H9 (cell line): ENCODE measurements around the gene CCIN. TPM values are rescaled to one million over a fixed set of nuclear protein-coding genes. Genes with fewer than 3 reads are reported as not detected.

Source experiments
- DNase-seq: peaks from one replicate; pipeline ENCODE4 v3.0.0-alpha.2; 2017
- H2AFZ ChIP-seq: one replicate; pipeline ENCODE4 v1.6.1; 2013; ENCODE audit warnings: mild to moderate bottlenecking, low read length, control low read depth, moderate library complexity
- H2AK5ac ChIP-seq: 2 replicates; pipeline ENCODE4 v1.6.1; 2013; ENCODE audit warnings: low read length, control low read depth, mixed read lengths; ENCODE audit not compliant: insufficient read length
- H2BK120ac ChIP-seq: one replicate; pipeline ENCODE4 v1.6.1; 2013; ENCODE audit warnings: low read depth, mild to moderate bottlenecking, low read length, control low read depth, inconsistent platforms; ENCODE audit not compliant: poor library complexity, severe bottlenecking
- H2BK12ac ChIP-seq: 2 replicates; pipeline ENCODE4 v1.6.1; 2013; ENCODE audit warnings: low read length, control low read depth, mixed read lengths, low read depth; ENCODE audit not compliant: insufficient read length
- H2BK15ac ChIP-seq: 2 replicates; pipeline ENCODE4 v1.6.1; 2013; ENCODE audit warnings: low read depth, low read length, control low read depth
- H2BK20ac ChIP-seq: one replicate; pipeline ENCODE4 v1.6.1; 2013; ENCODE audit warnings: low read depth, mild to moderate bottlenecking, low read length, control low read depth, inconsistent platforms; ENCODE audit not compliant: poor library complexity, severe bottlenecking
- H2BK5ac ChIP-seq: 2 replicates; pipeline ENCODE4 v1.6.1; 2013; ENCODE audit warnings: low read length, control low read depth, mixed read lengths; ENCODE audit not compliant: insufficient read length
- H3K14ac ChIP-seq: 2 replicates; pipeline ENCODE4 v1.6.1; 2013; ENCODE audit warnings: low read length, control low read depth; ENCODE audit not compliant: insufficient read depth
- H3K18ac ChIP-seq: 2 replicates; pipeline ENCODE4 v1.6.1; 2013; ENCODE audit warnings: low read depth, mild to moderate bottlenecking, mixed read lengths, low read length, control low read depth; ENCODE audit not compliant: insufficient read length
- H3K23ac ChIP-seq: 2 replicates; pipeline ENCODE4 v1.6.1; 2013; ENCODE audit warnings: low read length, control low read depth, mixed read lengths, low read depth; ENCODE audit not compliant: insufficient read length
- H3K23me2 ChIP-seq: 2 replicates; pipeline ENCODE4 v1.6.1; 2013; ENCODE audit warnings: low read depth, mild to moderate bottlenecking, mixed read lengths, low read length, control low read depth; ENCODE audit not compliant: insufficient read length, poor library complexity, severe bottlenecking
- H3K27ac ChIP-seq: 2 replicates; pipeline ENCODE4 v1.5.1; 2013; ENCODE audit warnings: low read length, control low read depth, mixed read lengths, low read depth; ENCODE audit not compliant: insufficient read length
- H3K27me3 ChIP-seq: 2 replicates; pipeline ENCODE4 v1.6.1; 2013; ENCODE audit warnings: low read length, control low read depth, inconsistent platforms; ENCODE audit not compliant: insufficient read depth
- H3K4ac ChIP-seq: 2 replicates; pipeline ENCODE4 v1.6.1; 2013; ENCODE audit warnings: low read depth, mild to moderate bottlenecking, control low read depth, inconsistent platforms, low read length, moderate library complexity
- H3K4me1 ChIP-seq: 2 replicates; pipeline ENCODE4 v1.6.1; 2013; ENCODE audit warnings: low read length, control low read depth, inconsistent platforms; ENCODE audit not compliant: insufficient read depth
- H3K4me2 ChIP-seq: 2 replicates; pipeline ENCODE4 v1.6.1; 2013; ENCODE audit warnings: low read length, control low read depth, mixed read lengths; ENCODE audit not compliant: insufficient read length, insufficient read depth
- H3K56ac ChIP-seq: 2 replicates; pipeline ENCODE4 v1.6.1; 2013; ENCODE audit warnings: low read depth, mild to moderate bottlenecking, mixed read lengths, low read length, control low read depth; ENCODE audit not compliant: insufficient read length
- H3K79me1 ChIP-seq: 2 replicates; pipeline ENCODE4 v1.6.1; 2013; ENCODE audit warnings: low read depth, mild to moderate bottlenecking, moderate library complexity, low read length, control low read depth, inconsistent platforms; ENCODE audit not compliant: insufficient read depth, poor library complexity, severe bottlenecking
- H3K79me2 ChIP-seq: 2 replicates; pipeline ENCODE4 v1.6.1; 2013; ENCODE audit warnings: low read length, control low read depth, inconsistent platforms; ENCODE audit not compliant: insufficient read depth
- H3K9ac ChIP-seq: 2 replicates; pipeline ENCODE4 v1.6.1; 2013; ENCODE audit warnings: low read length, control low read depth, mixed read lengths; ENCODE audit not compliant: insufficient read length; ENCODE audit errors: extremely low read depth
- H3K9me3 ChIP-seq: one replicate; pipeline ENCODE4 v1.6.1; 2013; ENCODE audit warnings: low read depth, low read length, inconsistent platforms; ENCODE audit not compliant: control insufficient read depth
- H3T11ph ChIP-seq: one replicate; pipeline ENCODE4 v1.6.1; 2013; ENCODE audit warnings: mild to moderate bottlenecking, low read length, control low read depth, inconsistent platforms
- H4K20me1 ChIP-seq: one replicate; pipeline ENCODE4 v1.6.1; 2013; ENCODE audit not compliant: control insufficient read depth, insufficient read length, insufficient read depth
- H4K5ac ChIP-seq: 2 replicates; pipeline ENCODE4 v1.6.1; 2013; ENCODE audit warnings: low read depth, mild to moderate bottlenecking, mixed read lengths, low read length, control low read depth; ENCODE audit not compliant: insufficient read length
- H4K8ac ChIP-seq: replicated peaks from 2 replicates; pipeline ENCODE4 v1.6.1; 2013; ENCODE audit warnings: low read length, control low read depth, mixed read lengths, low read depth; ENCODE audit not compliant: insufficient read length
- H4K91ac ChIP-seq: 2 replicates; pipeline ENCODE4 v1.6.1; 2013; ENCODE audit warnings: low read depth, mild to moderate bottlenecking, moderate library complexity, mixed read lengths, low read length, control low read depth; ENCODE audit not compliant: insufficient read length
- H3K27ac Mint-ChIP-seq, 3 experiments: 2 replicates in 2 of 3; 3 replicates in 1 of 3; pipeline ENCODE4 v1.8.0; 2020 to 2021; ENCODE audit warnings: mixed read lengths in 3 of 3, mild to moderate bottlenecking in 1 of 3, moderate library complexity in 1 of 3
- H3K27me3 Mint-ChIP-seq: 2 replicates; pipeline ENCODE4 v1.8.0; 2021; ENCODE audit warnings: low read depth, mild to moderate bottlenecking, moderate library complexity, mixed read lengths
- H3K36me3 Mint-ChIP-seq, 3 experiments: 2 replicates in 2 of 3; 3 replicates in 1 of 3; pipeline ENCODE4 v1.8.0; 2020 to 2021; ENCODE audit warnings: low read depth in 3 of 3, mixed read lengths in 3 of 3; ENCODE audit not compliant: insufficient read depth in 1 of 3
- H3K4me1 Mint-ChIP-seq, 2 experiments: 2 replicates each; pipeline ENCODE4 v1.8.0; 2020; ENCODE audit warnings: mixed read lengths in 2 of 2
- H3K4me3 Mint-ChIP-seq, 2 experiments: 2 replicates in 1 of 2; 3 replicates in 1 of 2; pipeline ENCODE4 v1.8.0; 2020 to 2021; ENCODE audit warnings: mild to moderate bottlenecking in 2 of 2, mixed read lengths in 2 of 2, moderate library complexity in 1 of 2
- H3K9me3 Mint-ChIP-seq, 2 experiments: 2 replicates in 1 of 2; 3 replicates in 1 of 2; pipeline ENCODE4 v1.8.0; 2020; ENCODE audit warnings: mild to moderate bottlenecking in 2 of 2, mixed read lengths in 2 of 2, moderate library complexity in 1 of 2
- WGBS: extraction: QIAGEN DNeasy Blood & Tissue Kit; methylation state at CpG from one replicate; pipeline ENCODE4 v1.1.7; 2013; ENCODE audit warnings: missing lambda C conversion rate, low lambda C conversion rate, mixed read lengths; ENCODE audit not compliant: insufficient read length; ENCODE audit errors: extremely low coverage; 5-methylcytosine and 5-hydroxymethylcytosine counted together
- total RNA-seq: library from RNA; stranded (reverse); gene quantifications from 2 replicates; pipeline ENCODE4 v1.2.1, GENCODE V29; 2021
- TF ChIP-seq, protein P1 (sequence below): fragments of 200-600 bp; sonication (generic); conservative IDR thresholded peaks from 3 replicates; pipeline ENCODE4 v1.8.0; 2021; ENCODE audit warnings: antibody characterized with exemption, mild to moderate bottlenecking

Gene CCIN
- total RNA-seq, 1 experiment from 2014 or later = not detected

DNA sequence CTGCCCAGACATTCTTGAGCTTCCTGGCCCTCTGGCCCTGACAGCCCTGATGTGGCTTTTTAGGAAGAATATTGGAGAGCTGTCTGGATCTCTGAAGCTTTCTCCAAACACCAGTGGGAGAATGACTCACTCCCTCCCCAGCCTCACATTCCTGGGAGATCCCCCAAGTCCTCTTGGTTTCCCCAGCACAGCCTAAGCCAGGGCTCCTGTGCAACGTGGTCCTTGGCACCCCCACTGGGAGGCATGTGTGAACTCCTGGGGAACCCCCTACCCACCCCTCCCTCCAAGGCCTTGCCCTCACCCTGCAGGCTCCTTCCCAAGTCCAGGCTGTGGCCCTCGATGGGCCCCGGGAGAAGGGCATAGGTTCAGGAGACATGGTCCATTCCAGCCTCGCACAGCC lies 20.0 kb upstream of the CCIN start:
- H3K79me1 ChIP-seq = no peaks in the 10 kb centered on the region
- no peak overlapping the region for H3K9ac ChIP-seq
- DNase-seq = no peak
- H3K14ac ChIP-seq = no peak overlapping the region
- no peak overlapping the region for H3K27ac ChIP-seq
- H3K4me1 Mint-ChIP-seq = 0 out of 4 replicates have a peak, but pooled peaks cover 0 to 3% of the 10 kb centered on the region in 2 experiments
- no peak overlapping the region for H2AFZ ChIP-seq
- H2BK15ac ChIP-seq = no peak overlapping the region
- no peak overlapping the region for H3K27ac Mint-ChIP-seq
- TF ChIP-seq, protein P1, sequence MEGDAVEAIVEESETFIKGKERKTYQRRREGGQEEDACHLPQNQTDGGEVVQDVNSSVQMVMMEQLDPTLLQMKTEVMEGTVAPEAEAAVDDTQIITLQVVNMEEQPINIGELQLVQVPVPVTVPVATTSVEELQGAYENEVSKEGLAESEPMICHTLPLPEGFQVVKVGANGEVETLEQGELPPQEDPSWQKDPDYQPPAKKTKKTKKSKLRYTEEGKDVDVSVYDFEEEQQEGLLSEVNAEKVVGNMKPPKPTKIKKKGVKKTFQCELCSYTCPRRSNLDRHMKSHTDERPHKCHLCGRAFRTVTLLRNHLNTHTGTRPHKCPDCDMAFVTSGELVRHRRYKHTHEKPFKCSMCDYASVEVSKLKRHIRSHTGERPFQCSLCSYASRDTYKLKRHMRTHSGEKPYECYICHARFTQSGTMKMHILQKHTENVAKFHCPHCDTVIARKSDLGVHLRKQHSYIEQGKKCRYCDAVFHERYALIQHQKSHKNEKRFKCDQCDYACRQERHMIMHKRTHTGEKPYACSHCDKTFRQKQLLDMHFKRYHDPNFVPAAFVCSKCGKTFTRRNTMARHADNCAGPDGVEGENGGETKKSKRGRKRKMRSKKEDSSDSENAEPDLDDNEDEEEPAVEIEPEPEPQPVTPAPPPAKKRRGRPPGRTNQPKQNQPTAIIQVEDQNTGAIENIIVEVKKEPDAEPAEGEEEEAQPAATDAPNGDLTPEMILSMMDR = no peak
- no peaks in the 10 kb centered on the region for H3K9me3 ChIP-seq
- H3K56ac ChIP-seq = no peak overlapping the region
- H2BK5ac ChIP-seq = no peak overlapping the region
- H3K4me2 ChIP-seq = no peak overlapping the region
- peaks cover 3% of the 10 kb centered on the region; the same call in 1 of the 2 replicates for H3K4me1 ChIP-seq
- peaks cover 12 to 13% of the 10 kb centered on the region in 2 experiments for H3K9me3 Mint-ChIP-seq
- H3K18ac ChIP-seq = no peak overlapping the region
- no CpG with 5 or more reads among the region's 4 CpGs for WGBS
- peaks cover 13 to 19% (median 16%) of the 10 kb centered on the region in 3 experiments; a peak in 6 of 7 replicates for H3K36me3 Mint-ChIP-seq
- H2AK5ac ChIP-seq = no peak overlapping the region
- no peak overlapping the region for H3K23ac ChIP-seq
- H3K27me3 Mint-ChIP-seq = peaks cover 11% of the 10 kb centered on the region
- no peak overlapping the region for H3K4me3 Mint-ChIP-seq
- H3K23me2 ChIP-seq = no peaks in the 10 kb centered on the region
- no peak overlapping the region for H4K8ac ChIP-seq
- H3K4ac ChIP-seq = no peak overlapping the region
- H2BK20ac ChIP-seq = no peak overlapping the region
- no peak overlapping the region for H2BK120ac ChIP-seq
- H3T11ph ChIP-seq = no peak overlapping the region
- no peak overlapping the region for H4K5ac ChIP-seq
- H4K91ac ChIP-seq = no peak overlapping the region
- H3K79me2 ChIP-seq = no peaks in the 10 kb centered on the region
- no peak overlapping the region for H2BK12ac ChIP-seq
- H4K20me1 ChIP-seq = no peaks in the 10 kb centered on the region
- H3K27me3 ChIP-seq = no peaks in the 10 kb centered on the region
